Neuron (in vitro differentiated cells): Measurements from ENCODE around the gene RFX3.

Experiments used
- H2AFZ ChIP-seq: one replicate; pipeline ENCODE4 v1.6.1; 2013; ENCODE audit warnings: low read depth, mild to moderate bottlenecking, inconsistent platforms, low read length, moderate library complexity
- H3K27me3 ChIP-seq: one replicate; pipeline ENCODE4 v1.6.1; 2013; ENCODE audit warnings: low read length; ENCODE audit not compliant: insufficient read depth
- H3K36me3 ChIP-seq: one replicate; pipeline ENCODE4 v1.6.1; 2013; ENCODE audit warnings: low read length; ENCODE audit not compliant: insufficient read depth
- H3K4me1 ChIP-seq: one replicate; pipeline ENCODE4 v1.6.1; 2013; ENCODE audit warnings: low read length; ENCODE audit not compliant: insufficient read depth
- H3K4me3 ChIP-seq: 2 replicates; pipeline ENCODE4 v1.5.1; 2013; ENCODE audit warnings: mild to moderate bottlenecking, low read length, moderate library complexity
- H3K9me3 ChIP-seq: one replicate; pipeline ENCODE4 v1.6.1; 2013; ENCODE audit warnings: low read length

RFX3 gene

GRCh38 chr9:3290231-3290840 lies 235.5 kb downstream of the RFX3 start:
- Histone ChIP-seq H3K27me3 (no peaks in the 10 kb centered on the region), H3K9me3 (peaks cover 15% of the 10 kb centered on the region), H2AFZ (no peak overlapping the region), H3K4me3 (no peak overlapping the region), H3K36me3 (peaks cover 54% of the 10 kb centered on the region), H3K4me1 (peaks cover 8% of the 10 kb centered on the region)

- peaks cover 60% of the 10 kb centered on the region for H3K36me3 ChIP-seq
- peaks cover 15% of the 10 kb centered on the region for H3K9me3 ChIP-seq
- no peak overlapping the region for H3K4me3 ChIP-seq
- H3K4me1 ChIP-seq: peaks cover 8% of the 10 kb centered on the region
- H3K27me3 ChIP-seq: no peaks in the 10 kb centered on the region
- H2AFZ ChIP-seq: no peak overlapping the region
These were observed 237.1 kb downstream of the RFX3 start for GRCh38 chr9:3288686-3289085.

- Histone ChIP-seq H3K4me1 (peaks cover 5% of the 10 kb centered on the region), H2AFZ (no peak overlapping the region), H3K36me3 (peaks cover 51% of the 10 kb centered on the region), H3K27me3 (no peaks in the 10 kb centered on the region), H3K9me3 (peaks cover 9% of the 10 kb centered on the region), H3K4me3 (no peak overlapping the region)
These were observed 240.2 kb downstream of the RFX3 start for GRCh38 chr9:3285365-3286161.

- H3K9me3 ChIP-seq: no peaks in the 10 kb centered on the region
- H3K36me3 ChIP-seq: peaks cover 40% of the 10 kb centered on the region
- no peak overlapping the region for H2AFZ ChIP-seq
- no peak overlapping the region for H3K4me3 ChIP-seq
- H3K27me3 ChIP-seq: no peaks in the 10 kb centered on the region
- H3K4me1 ChIP-seq: no peaks in the 10 kb centered on the region
These were observed 243.4 kb downstream of the RFX3 start for GRCh38 chr9:3282365-3282764.

- peaks cover 34% of the 10 kb centered on the region for H3K36me3 ChIP-seq
These were observed 244.4 kb downstream of the RFX3 start for GRCh38 chr9:3281399-3281798.

GRCh38 chr9:3277200-3277599 lies 248.6 kb downstream of the RFX3 start:
- Histone ChIP-seq H2AFZ (no peak overlapping the region), H3K36me3 (peaks cover 40% of the 10 kb centered on the region), H3K4me1 (no peaks in the 10 kb centered on the region)

More at GRCh38 chr9:3281399-3281798, 244.4 kb downstream of the RFX3 start:
- H3K9me3 ChIP-seq: no peaks in the 10 kb centered on the region
- H3K4me3 ChIP-seq: no peak overlapping the region
- no peaks in the 10 kb centered on the region for H3K4me1 ChIP-seq
- no peak overlapping the region for H2AFZ ChIP-seq
- no peaks in the 10 kb centered on the region for H3K27me3 ChIP-seq

GRCh38 chr9:3271581-3271980 lies 254.2 kb downstream of the RFX3 start:
- Histone ChIP-seq H3K9me3 (no peaks in the 10 kb centered on the region), H3K27me3 (no peaks in the 10 kb centered on the region), H3K36me3 (peaks cover 74% of the 10 kb centered on the region), H2AFZ (no peak overlapping the region), H3K4me3 (no peak overlapping the region), H3K4me1 (no peaks in the 10 kb centered on the region)

More at GRCh38 chr9:3277200-3277599, 248.6 kb downstream of the RFX3 start:
- Histone ChIP-seq H3K27me3 (no peaks in the 10 kb centered on the region), H3K4me3 (no peak overlapping the region), H3K9me3 (no peaks in the 10 kb centered on the region)

GRCh38 chr9:3271157-3271556 lies 254.6 kb downstream of the RFX3 start:
- no peaks in the 10 kb centered on the region for H3K9me3 ChIP-seq
- no peaks in the 10 kb centered on the region for H3K4me1 ChIP-seq
- H2AFZ ChIP-seq: no peak overlapping the region
- H3K4me3 ChIP-seq: no peak overlapping the region
- H3K27me3 ChIP-seq: no peaks in the 10 kb centered on the region
- H3K36me3 ChIP-seq: peaks cover 75% of the 10 kb centered on the region

GRCh38 chr9:3268223-3268622 lies 257.6 kb downstream of the RFX3 start:
- Histone ChIP-seq H3K4me1 (no peaks in the 10 kb centered on the region), H2AFZ (no peak overlapping the region), H3K36me3 (peaks cover 76% of the 10 kb centered on the region), H3K27me3 (no peaks in the 10 kb centered on the region), H3K4me3 (no peak overlapping the region), H3K9me3 (no peaks in the 10 kb centered on the region)

- Histone ChIP-seq H3K4me1 (no peaks in the 10 kb centered on the region), H3K27me3 (no peaks in the 10 kb centered on the region), H3K36me3 (peaks cover 65% of the 10 kb centered on the region), H2AFZ (no peak overlapping the region), H3K9me3 (no peaks in the 10 kb centered on the region), H3K4me3 (no peak overlapping the region)
These were observed 262.1 kb downstream of the RFX3 start for GRCh38 chr9:3263698-3264097.

- H3K4me1 ChIP-seq: no peaks in the 10 kb centered on the region
- H3K27me3 ChIP-seq: no peaks in the 10 kb centered on the region
- H2AFZ ChIP-seq: no peak overlapping the region
- H3K36me3 ChIP-seq: peaks cover 62% of the 10 kb centered on the region
- H3K4me3 ChIP-seq: no peak overlapping the region
- no peaks in the 10 kb centered on the region for H3K9me3 ChIP-seq
These were observed 262.8 kb downstream of the RFX3 start for GRCh38 chr9:3262826-3263529.

GRCh38 chr9:3261484-3261883 lies 264.3 kb downstream of the RFX3 start:
- H3K9me3 ChIP-seq: peaks cover 2% of the 10 kb centered on the region
- H3K36me3 ChIP-seq: peaks cover 59% of the 10 kb centered on the region
- no peaks in the 10 kb centered on the region for H3K27me3 ChIP-seq

More at GRCh38 chr9:3261484-3261883, 264.3 kb downstream of the RFX3 start:
- no peak overlapping the region for H2AFZ ChIP-seq
- no peaks in the 10 kb centered on the region for H3K4me1 ChIP-seq
- H3K4me3 ChIP-seq: no peak overlapping the region
